Measurements from ENCODE around the gene UBTD2.

Gene UBTD2

DNA sequence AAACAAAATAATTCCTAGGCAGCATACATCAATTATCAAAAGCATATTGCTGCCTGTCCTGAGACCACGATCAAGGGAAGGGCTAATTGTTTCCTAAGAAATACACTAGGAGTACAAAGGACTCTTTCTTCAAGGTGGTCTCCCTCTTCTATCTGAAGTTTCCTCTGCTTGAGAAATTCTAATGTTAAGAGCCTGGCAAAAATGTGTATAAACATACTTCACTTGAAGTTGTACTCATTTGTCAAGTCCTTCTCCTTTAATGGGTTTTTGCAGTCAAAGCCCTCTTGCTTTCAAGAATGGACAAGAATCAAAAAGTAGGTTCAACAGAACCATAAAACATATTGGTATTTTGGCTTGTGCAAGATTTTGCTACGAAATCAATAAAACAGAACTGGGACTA, 31.1 kb downstream of the UBTD2 start:
- TF ChIP-seq, protein P1, sequence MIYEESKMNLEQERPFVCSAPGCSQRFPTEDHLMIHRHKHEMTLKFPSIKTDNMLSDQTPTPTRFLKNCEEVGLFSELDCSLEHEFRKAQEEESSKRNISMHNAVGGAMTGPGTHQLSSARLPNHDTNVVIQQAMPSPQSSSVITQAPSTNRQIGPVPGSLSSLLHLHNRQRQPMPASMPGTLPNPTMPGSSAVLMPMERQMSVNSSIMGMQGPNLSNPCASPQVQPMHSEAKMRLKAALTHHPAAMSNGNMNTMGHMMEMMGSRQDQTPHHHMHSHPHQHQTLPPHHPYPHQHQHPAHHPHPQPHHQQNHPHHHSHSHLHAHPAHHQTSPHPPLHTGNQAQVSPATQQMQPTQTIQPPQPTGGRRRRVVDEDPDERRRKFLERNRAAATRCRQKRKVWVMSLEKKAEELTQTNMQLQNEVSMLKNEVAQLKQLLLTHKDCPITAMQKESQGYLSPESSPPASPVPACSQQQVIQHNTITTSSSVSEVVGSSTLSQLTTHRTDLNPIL (CRISPR knock-in tag; IDR thresholded peaks at IDR 0.05; ENCODE audit: low read depth) = no peak
- TF ChIP-seq CSDC2 (CRISPR knock-in tag; IDR thresholded peaks at IDR 0.05) (no peak), ISL1 (CRISPR knock-in tag; IDR thresholded peaks at IDR 0.05) (no peak), ZNF8 (CRISPR knock-in tag; IDR thresholded peaks at IDR 0.05) (no peak), PPARA (CRISPR knock-in tag; IDR thresholded peaks at IDR 0.05; ENCODE audit: borderline replicate concordance) (no peak), ARNTL (CRISPR knock-in tag; IDR thresholded peaks at IDR 0.05; ENCODE audit: borderline replicate concordance, low read depth) (no peak), ZNF70 (CRISPR knock-in tag; IDR thresholded peaks at IDR 0.05) (no peak), ZFP30 (CRISPR knock-in tag; IDR thresholded peaks at IDR 0.05) (no peak), RARB (CRISPR knock-in tag; IDR thresholded peaks at IDR 0.05) (no peak)
- TF ChIP-seq, protein P2, sequence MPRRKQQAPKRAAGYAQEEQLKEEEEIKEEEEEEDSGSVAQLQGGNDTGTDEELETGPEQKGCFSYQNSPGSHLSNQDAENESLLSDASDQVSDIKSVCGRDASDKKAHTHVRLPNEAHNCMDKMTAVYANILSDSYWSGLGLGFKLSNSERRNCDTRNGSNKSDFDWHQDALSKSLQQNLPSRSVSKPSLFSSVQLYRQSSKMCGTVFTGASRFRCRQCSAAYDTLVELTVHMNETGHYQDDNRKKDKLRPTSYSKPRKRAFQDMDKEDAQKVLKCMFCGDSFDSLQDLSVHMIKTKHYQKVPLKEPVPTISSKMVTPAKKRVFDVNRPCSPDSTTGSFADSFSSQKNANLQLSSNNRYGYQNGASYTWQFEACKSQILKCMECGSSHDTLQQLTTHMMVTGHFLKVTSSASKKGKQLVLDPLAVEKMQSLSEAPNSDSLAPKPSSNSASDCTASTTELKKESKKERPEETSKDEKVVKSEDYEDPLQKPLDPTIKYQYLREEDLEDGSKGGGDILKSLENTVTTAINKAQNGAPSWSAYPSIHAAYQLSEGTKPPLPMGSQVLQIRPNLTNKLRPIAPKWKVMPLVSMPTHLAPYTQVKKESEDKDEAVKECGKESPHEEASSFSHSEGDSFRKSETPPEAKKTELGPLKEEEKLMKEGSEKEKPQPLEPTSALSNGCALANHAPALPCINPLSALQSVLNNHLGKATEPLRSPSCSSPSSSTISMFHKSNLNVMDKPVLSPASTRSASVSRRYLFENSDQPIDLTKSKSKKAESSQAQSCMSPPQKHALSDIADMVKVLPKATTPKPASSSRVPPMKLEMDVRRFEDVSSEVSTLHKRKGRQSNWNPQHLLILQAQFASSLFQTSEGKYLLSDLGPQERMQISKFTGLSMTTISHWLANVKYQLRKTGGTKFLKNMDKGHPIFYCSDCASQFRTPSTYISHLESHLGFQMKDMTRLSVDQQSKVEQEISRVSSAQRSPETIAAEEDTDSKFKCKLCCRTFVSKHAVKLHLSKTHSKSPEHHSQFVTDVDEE (CRISPR knock-in tag; IDR thresholded peaks at IDR 0.05) = no peak
- TF ChIP-seq, protein P3, sequence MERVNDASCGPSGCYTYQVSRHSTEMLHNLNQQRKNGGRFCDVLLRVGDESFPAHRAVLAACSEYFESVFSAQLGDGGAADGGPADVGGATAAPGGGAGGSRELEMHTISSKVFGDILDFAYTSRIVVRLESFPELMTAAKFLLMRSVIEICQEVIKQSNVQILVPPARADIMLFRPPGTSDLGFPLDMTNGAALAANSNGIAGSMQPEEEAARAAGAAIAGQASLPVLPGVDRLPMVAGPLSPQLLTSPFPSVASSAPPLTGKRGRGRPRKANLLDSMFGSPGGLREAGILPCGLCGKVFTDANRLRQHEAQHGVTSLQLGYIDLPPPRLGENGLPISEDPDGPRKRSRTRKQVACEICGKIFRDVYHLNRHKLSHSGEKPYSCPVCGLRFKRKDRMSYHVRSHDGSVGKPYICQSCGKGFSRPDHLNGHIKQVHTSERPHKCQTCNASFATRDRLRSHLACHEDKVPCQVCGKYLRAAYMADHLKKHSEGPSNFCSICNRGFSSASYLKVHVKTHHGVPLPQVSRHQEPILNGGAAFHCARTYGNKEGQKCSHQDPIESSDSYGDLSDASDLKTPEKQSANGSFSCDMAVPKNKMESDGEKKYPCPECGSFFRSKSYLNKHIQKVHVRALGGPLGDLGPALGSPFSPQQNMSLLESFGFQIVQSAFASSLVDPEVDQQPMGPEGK (CRISPR knock-in tag; IDR thresholded peaks at IDR 0.05; ENCODE audit: borderline replicate concordance) = no peak

DNA sequence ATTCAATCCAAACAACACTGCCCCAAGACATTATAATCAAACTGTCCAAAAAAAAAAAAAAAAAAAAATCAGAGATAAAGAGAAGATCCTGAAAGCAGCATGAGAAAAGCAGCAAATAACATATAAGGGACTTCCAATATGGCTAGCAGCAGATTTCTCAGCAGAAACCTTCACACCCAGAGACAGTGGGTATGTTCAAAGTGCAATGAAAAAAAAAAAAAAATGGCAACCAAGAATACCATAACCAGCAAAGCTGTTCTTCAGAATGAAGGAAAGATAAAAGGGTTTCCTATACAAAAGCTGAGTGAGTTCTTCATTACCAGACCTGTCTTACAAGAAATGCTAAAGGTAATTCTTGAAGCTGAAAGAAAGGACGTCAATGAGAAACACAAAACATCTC, 32.1 kb downstream of the UBTD2 start:
- no peak for TF ChIP-seq ZFP3 (CRISPR knock-in tag; IDR thresholded peaks at IDR 0.05)
- TF ChIP-seq ZC3H10 (CRISPR knock-in tag; IDR thresholded peaks at IDR 0.05) = no peak
- no peak for TF ChIP-seq RARB (CRISPR knock-in tag; IDR thresholded peaks at IDR 0.05)
- no peak for TF ChIP-seq ZNF8 (CRISPR knock-in tag; IDR thresholded peaks at IDR 0.05)
- TF ChIP-seq, protein P3 (CRISPR knock-in tag; IDR thresholded peaks at IDR 0.05; ENCODE audit: borderline replicate concordance) = no peak
- TF ChIP-seq, protein P1 (CRISPR knock-in tag; IDR thresholded peaks at IDR 0.05; ENCODE audit: low read depth) = no peak
- TF ChIP-seq ZFP30 (CRISPR knock-in tag; IDR thresholded peaks at IDR 0.05) = no peak
- TF ChIP-seq PPARA (CRISPR knock-in tag; IDR thresholded peaks at IDR 0.05; ENCODE audit: borderline replicate concordance) = no peak
- TF ChIP-seq ZNF70 (CRISPR knock-in tag; IDR thresholded peaks at IDR 0.05) = no peak
- no peak for TF ChIP-seq ARNTL (CRISPR knock-in tag; IDR thresholded peaks at IDR 0.05; ENCODE audit: borderline replicate concordance, low read depth)
- TF ChIP-seq, protein P4, sequence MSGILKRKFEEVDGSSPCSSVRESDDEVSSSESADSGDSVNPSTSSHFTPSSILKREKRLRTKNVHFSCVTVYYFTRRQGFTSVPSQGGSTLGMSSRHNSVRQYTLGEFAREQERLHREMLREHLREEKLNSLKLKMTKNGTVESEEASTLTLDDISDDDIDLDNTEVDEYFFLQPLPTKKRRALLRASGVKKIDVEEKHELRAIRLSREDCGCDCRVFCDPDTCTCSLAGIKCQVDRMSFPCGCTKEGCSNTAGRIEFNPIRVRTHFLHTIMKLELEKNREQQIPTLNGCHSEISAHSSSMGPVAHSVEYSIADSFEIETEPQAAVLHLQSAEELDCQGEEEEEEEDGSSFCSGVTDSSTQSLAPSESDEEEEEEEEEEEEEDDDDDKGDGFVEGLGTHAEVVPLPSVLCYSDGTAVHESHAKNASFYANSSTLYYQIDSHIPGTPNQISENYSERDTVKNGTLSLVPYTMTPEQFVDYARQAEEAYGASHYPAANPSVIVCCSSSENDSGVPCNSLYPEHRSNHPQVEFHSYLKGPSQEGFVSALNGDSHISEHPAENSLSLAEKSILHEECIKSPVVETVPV (CRISPR knock-in tag; IDR thresholded peaks at IDR 0.05) = no peak
- TF ChIP-seq OSR1 (CRISPR knock-in tag; IDR thresholded peaks at IDR 0.05) = no peak
- TF ChIP-seq, protein P5, sequence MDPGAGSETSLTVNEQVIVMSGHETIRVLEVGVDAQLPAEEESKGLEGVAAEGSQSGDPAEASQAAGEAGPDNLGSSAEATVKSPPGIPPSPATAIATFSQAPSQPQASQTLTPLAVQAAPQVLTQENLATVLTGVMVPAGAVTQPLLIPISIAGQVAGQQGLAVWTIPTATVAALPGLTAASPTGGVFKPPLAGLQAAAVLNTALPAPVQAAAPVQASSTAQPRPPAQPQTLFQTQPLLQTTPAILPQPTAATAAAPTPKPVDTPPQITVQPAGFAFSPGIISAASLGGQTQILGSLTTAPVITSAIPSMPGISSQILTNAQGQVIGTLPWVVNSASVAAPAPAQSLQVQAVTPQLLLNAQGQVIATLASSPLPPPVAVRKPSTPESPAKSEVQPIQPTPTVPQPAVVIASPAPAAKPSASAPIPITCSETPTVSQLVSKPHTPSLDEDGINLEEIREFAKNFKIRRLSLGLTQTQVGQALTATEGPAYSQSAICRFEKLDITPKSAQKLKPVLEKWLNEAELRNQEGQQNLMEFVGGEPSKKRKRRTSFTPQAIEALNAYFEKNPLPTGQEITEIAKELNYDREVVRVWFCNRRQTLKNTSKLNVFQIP (CRISPR knock-in tag; IDR thresholded peaks at IDR 0.05; ENCODE audit: borderline replicate concordance, low read depth) = no peak
- TF ChIP-seq, protein P2 (CRISPR knock-in tag; IDR thresholded peaks at IDR 0.05) = no peak
- no peak for TF ChIP-seq BACH2 (CRISPR knock-in tag; IDR thresholded peaks at IDR 0.05; ENCODE audit: borderline replicate concordance)
- ATAC-seq = no peak

More for the DNA sequence above, 31.1 kb downstream of the UBTD2 start:
- no peak for ATAC-seq
